Gastrocnemius medialis (tissue), 4 donors: Measurements from ENCODE around the gene OGDH. TPM values are rescaled to one million over a fixed set of nuclear protein-coding genes. Genes with fewer than 3 reads are reported as not detected.
"Not testable (repeated sequence)": the region's sequence is repeated elsewhere in the genome, so short reads cannot be mapped to it uniquely, and the experiment has no call there.

ENCODE experiments used
- ATAC-seq, 2 donors: fragments of 150-250 bp; one replicate each; pipeline ENCODE4 v1.9.1; 2016
- DNase-seq, 2 donors: peaks; one replicate each; pipeline ENCODE4 v3.0.0-alpha.2; 2019
- H3K27ac ChIP-seq, 4 donors: fragments of 200-600 bp; sonication (generic); 1 replicate in 1 of 4; 2 replicates in 3 of 4; pipeline ENCODE4 v1.5.1; 2016 to 2018; ENCODE audit warnings: mild to moderate bottlenecking in 2 of 4, moderate library complexity in 1 of 4
- H3K27me3 ChIP-seq, 3 donors: fragments of 200-600 bp; sonication (generic) in 2 of 3; 1 replicate in 1 of 3; 2 replicates in 2 of 3; pipeline versions ENCODE4 v1.5.1 to v1.6.0; 2016 to 2019; ENCODE audit warnings: mild to moderate bottlenecking in 1 of 3, moderate library complexity in 1 of 3
- H3K36me3 ChIP-seq, 2 donors: fragments of 200-600 bp; sonication (generic) in 1 of 2; one replicate each; pipeline ENCODE4 v1.5.1; 2017 to 2018
- H3K4me1 ChIP-seq, 2 donors: fragments of 200-600 bp; sonication (generic) in 1 of 2; one replicate each; pipeline ENCODE4 v1.5.1; 2016 to 2017; ENCODE audit warnings: mild to moderate bottlenecking in 2 of 2
- H3K4me3 ChIP-seq, 4 donors: fragments of 200-600 bp; sonication (generic) in 3 of 4; 1 replicate in 1 of 4; 2 replicates in 3 of 4; pipeline ENCODE4 v1.5.1; 2016 to 2019; ENCODE audit warnings: mild to moderate bottlenecking in 2 of 4
- H3K9me3 ChIP-seq, 3 donors: fragments of 200-600 bp; sonication (generic) in 2 of 3; 1 replicate in 1 of 3; 2 replicates in 2 of 3; pipeline ENCODE4 v1.5.1; 2016 to 2019
- POLR2A ChIP-seq, 2 donors: fragments of 450-650 bp; IDR thresholded peaks; one replicate each; pipeline ENCODE4 v1.6.1; 2017; ENCODE audit warnings: antibody characterized with exemption in 2 of 2, mild to moderate bottlenecking in 2 of 2, moderate library complexity in 2 of 2
- in situ Hi-C, 4 donors: fragments of 200-750 bp; cut with MboI; loops; one replicate each; pipeline versions ENCODE4 v1.15.0 to v1.8.0; 2017; ENCODE audit warnings: low sequenced_read_pairs in 4 of 4
- intact Hi-C: fragments of 100-400 bp; cut with DNase I; formaldehyde crosslinking; loops from one replicate; pipeline ENCODE4 v1.15.1; 2023; ENCODE audit warnings: low total_unique reads
- total RNA-seq, 4 donors: library from RNA; depleted of rRNA; stranded (reverse); fragments of >200 nt; gene quantifications; one replicate each; pipeline versions ENCODE4 v1.1.0 to v1.2.3, GENCODE V29; 2016
- TF ChIP-seq, protein P1 (sequence below), 5 experiments: fragments of 450-650 bp in 3 of 5; fragments of 200-600 bp in 2 of 5; sonication (generic) in 2 of 5; IDR thresholded peaks in 4 of 5; conservative IDR thresholded peaks in 1 of 5; 1 replicate in 4 of 5; 2 replicates in 1 of 5; pipeline ENCODE4 v1.5.1; 2016 to 2019; ENCODE audit warnings: antibody characterized with exemption in 5 of 5, mild to moderate bottlenecking in 3 of 5, moderate library complexity in 3 of 5

OGDH gene
- total RNA-seq, 4 donors from 2014 or later, result 224 to 462 (median 396) TPM

DNA sequence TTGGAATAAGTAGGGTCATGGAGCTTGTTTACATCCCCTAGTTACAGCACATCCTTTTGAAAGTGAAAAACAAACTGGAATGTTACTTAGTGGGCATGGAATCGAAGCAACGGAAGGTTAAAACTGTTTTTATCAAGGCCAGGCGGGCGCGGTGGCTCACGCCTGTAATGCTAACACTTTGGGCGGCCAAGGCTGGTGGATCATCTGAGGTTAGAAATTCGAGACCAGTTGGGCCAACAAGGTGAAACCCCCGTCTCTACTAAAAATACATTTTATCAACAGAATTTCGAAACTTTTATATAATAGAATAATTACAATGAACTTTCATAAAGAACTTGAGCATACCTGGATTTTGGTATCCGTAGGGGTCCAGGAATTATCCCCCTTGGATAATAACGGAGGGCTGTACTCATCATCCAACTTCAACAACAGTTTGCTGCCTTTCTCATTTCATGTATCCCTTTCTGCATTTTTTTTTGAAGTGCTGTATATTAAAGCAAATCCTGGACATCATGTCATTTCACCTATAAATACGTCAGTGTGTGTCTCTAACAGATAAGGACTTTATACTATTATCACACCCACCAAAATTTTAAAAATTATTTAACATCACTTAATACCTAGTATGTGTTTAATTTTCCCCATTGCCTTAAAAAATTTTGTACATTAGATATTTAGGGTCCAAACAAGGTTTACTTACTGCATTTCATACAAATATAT is 23.1 kb upstream of the OGDH start:
- Histone ChIP-seq H3K36me3 (peaks cover 0 to 24% of the 10 kb centered on the region in 2 donors), H3K4me3 (peak overlapping the region; percentile 67 to 98 (median 81)), H3K4me1 (peaks cover 14 to 30% of the 10 kb centered on the region in 2 donors), H3K27me3 (no peaks in the 10 kb centered on the region), H3K27ac (peak overlapping the region; percentile 95 to 98 (median 97)), H3K9me3 (no peaks in the 10 kb centered on the region)
- ATAC-seq (no peak), DNase-seq (no peak)
- TF ChIP-seq POLR2A (IDR thresholded peaks at IDR 0.05), result no peak
- TF ChIP-seq, protein P1, sequence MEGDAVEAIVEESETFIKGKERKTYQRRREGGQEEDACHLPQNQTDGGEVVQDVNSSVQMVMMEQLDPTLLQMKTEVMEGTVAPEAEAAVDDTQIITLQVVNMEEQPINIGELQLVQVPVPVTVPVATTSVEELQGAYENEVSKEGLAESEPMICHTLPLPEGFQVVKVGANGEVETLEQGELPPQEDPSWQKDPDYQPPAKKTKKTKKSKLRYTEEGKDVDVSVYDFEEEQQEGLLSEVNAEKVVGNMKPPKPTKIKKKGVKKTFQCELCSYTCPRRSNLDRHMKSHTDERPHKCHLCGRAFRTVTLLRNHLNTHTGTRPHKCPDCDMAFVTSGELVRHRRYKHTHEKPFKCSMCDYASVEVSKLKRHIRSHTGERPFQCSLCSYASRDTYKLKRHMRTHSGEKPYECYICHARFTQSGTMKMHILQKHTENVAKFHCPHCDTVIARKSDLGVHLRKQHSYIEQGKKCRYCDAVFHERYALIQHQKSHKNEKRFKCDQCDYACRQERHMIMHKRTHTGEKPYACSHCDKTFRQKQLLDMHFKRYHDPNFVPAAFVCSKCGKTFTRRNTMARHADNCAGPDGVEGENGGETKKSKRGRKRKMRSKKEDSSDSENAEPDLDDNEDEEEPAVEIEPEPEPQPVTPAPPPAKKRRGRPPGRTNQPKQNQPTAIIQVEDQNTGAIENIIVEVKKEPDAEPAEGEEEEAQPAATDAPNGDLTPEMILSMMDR (IDR thresholded peaks at IDR 0.05 in 4 of 5, conservative IDR thresholded peaks at IDR 0.05 in 1 of 5), result no peak
- intact Hi-C loops, result loop anchor here (2.0 to 10.0 kb wide), 5 partner anchors 164 to 531 kb away; partner anchors contain the start of genes CCM2, PGAM2, PPIA and TBRG4
- in situ Hi-C loops, result loop anchor here (5.0 to 25.0 kb wide), 7 partner anchors 129 to 529 kb away; partner anchors contain the start of genes TBRG4 (in 4 of the 4) and H2AZ2 (in 2 of the 4)

DNA sequence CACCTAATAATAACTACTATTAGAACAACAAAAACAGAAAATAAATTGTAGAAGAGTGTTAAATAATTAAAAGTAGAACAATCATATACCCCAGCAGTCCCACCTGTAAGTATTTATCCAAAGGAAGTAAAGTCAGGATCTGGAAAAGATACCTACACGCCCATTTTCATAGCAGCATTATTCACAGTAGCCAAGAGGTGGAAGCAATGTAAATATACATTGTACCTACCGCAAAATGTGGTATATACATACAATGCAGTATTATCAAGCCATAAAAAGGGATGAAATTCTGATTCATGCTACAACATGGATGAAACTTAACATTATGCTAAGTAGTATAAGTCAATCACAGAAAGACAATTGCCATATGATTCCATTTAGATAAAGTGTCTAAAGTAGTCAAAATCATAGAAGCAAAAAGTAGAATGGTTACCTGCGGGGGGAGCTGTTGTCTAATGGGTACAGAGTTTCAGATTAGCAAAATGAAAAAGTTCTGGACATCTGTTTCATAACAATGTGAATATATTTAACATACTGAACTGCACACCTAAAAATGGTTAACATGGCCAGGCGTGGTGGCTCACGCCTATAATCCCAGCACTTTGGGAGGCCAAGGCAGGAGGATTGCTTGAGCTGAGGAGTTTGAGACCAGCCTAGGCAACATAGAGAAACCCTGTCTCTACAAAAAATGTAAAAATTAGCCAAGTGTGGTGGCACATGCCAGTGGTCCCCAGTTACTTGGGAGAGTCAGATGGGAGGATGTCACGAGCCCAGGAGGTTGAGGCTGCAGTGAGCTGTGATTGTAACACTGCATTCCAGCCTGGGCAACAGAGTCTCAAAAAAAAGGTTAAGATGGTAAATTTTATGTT is 18.4 kb upstream of the OGDH start:
- ATAC-seq (peak; percentile 84 to 88), DNase-seq (no peak)
- Histone ChIP-seq H3K4me3 (no peak overlapping the region), H3K27me3 (no peaks in the 10 kb centered on the region), H3K27ac (peak overlapping the region in 2 of 4 donors; percentile 17 to 41), H3K4me1 (peaks cover 0 to 9% of the 10 kb centered on the region in 2 donors), H3K9me3 (no peaks in the 10 kb centered on the region), H3K36me3 (no peaks in the 10 kb centered on the region)
- intact Hi-C loops (loop anchor here (5.0 to 10.0 kb wide), 2 partner anchors 334 to 527 kb away; partner anchors contain the start of gene TBRG4), in situ Hi-C loops (loop anchor here (10.0 to 25.0 kb wide), 6 partner anchors 124 to 524 kb away; partner anchors contain the start of genes TBRG4 (in 4 of the 4) and H2AZ2 (in 1 of the 4))
- TF ChIP-seq, protein P1 (IDR thresholded peaks at IDR 0.05 in 4 of 5, conservative IDR thresholded peaks at IDR 0.05 in 1 of 5), result peak; percentile 58 to 77 (median 68)
- no peak for TF ChIP-seq POLR2A (IDR thresholded peaks at IDR 0.05)

DNA sequence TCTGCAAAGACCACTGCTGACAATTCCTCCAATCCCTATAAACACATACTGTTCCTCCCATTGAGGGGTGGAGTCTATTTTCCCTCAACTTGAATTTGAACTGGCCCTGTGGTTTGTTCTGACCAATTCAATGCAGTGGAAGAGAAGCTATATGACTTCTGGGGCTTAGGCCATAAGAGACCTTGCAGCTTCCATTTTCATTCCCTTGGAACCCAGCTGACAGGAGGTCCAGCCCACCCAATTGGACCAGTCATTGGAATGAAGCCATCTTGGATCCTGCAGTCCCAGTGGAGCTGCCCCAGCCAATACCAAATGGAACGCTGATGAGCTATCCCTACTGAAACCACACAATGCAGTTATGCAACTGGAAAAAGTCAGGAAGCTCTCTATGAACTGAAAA is 15.5 kb upstream of the OGDH start:
- in situ Hi-C loops (loop anchor here (5.0 to 25.0 kb wide), 6 partner anchors 121 to 521 kb away; partner anchors contain the start of genes TBRG4 (in 4 of the 4) and H2AZ2 (in 1 of the 4)), intact Hi-C loops (no loop called here)
- ATAC-seq, result no peak
- no peak overlapping the region for H3K4me3 ChIP-seq
- peaks cover 4 to 11% of the 10 kb centered on the region in 2 donors for H3K4me1 ChIP-seq
- no peaks in the 10 kb centered on the region for H3K36me3 ChIP-seq
- no peaks in the 10 kb centered on the region for H3K27me3 ChIP-seq
- TF ChIP-seq, protein P1 (IDR thresholded peaks at IDR 0.05 in 4 of 5, conservative IDR thresholded peaks at IDR 0.05 in 1 of 5), result no peak
- no peak for TF ChIP-seq POLR2A (IDR thresholded peaks at IDR 0.05)
- H3K9me3 ChIP-seq, result no peaks in the 10 kb centered on the region
- DNase-seq, result no peak
- no peak overlapping the region for H3K27ac ChIP-seq

DNA sequence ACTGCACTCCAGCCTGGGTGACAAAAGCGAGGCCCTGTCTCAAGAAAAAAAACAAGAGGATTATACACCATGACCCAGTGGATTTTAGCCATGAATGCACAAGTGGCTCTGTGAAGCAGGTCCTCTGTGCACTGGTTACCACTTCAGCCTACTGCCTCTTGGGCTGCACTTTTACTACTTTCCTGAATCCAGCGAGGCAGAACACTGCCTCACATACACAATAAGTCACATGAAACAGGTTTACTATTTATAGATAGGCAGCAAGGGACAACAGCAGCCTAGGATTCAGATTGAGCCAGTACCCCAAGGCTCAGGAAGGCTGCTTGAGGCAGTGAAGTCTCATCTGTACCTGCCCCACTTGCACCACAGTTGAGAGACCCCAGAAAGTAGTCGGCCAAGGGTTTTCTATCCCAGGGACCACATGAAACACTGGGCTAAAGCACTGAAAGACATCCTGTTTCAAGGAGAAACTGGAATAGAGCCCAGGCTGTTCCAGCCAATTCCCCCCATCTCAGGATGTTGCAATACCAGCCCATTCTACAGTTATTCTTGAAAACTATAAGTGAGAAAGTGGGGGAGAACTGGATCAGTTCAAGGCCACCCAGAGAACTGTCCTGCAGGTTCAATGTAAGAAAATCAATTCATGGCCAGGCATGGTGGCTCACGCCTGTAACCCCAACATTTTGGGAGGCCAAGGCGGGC is 10.3 kb upstream of the OGDH start:
- DNase-seq (peak in 1 of 2 donors; percentile 56), ATAC-seq (peak; percentile 98 to 99)
- in situ Hi-C loops (loop anchor here (10.0 to 25.0 kb wide), 5 partner anchors 116 to 516 kb away; partner anchors contain the start of genes TBRG4 (in 4 of the 4) and H2AZ2 (in 1 of the 4)), intact Hi-C loops (no loop called here)
- Histone ChIP-seq H3K36me3 (no peaks in the 10 kb centered on the region), H3K4me3 (no peak overlapping the region), H3K27ac (peak overlapping the region; percentile 77 to 88 (median 83)), H3K9me3 (no peaks in the 10 kb centered on the region), H3K27me3 (no peaks in the 10 kb centered on the region), H3K4me1 (peaks cover 10 to 15% of the 10 kb centered on the region in 2 donors)
- peak; percentile 53 to 57 for TF ChIP-seq POLR2A (IDR thresholded peaks at IDR 0.05)
- TF ChIP-seq, protein P1 (IDR thresholded peaks at IDR 0.05 in 4 of 5, conservative IDR thresholded peaks at IDR 0.05 in 1 of 5), result no peak

DNA sequence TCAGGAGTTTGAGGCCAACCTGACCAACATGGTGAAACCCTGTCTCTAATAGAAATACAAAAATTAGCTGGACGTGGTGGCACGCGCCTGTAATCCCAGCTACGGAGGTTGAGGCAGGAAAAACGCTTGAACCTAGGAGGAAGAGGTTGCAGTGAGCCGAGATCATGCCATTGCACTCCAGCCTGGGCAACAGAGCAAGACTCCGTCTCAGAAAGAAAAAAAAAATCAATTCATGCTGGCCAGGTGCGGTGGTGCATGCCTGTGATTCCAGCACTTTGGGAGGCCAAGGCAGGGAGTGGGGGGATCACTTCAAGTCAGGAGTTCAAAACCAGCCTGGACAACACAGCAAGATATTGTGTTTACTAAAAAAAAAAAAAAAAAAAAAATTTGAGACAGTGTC is 9.2 kb upstream of the OGDH start:
- H3K27ac ChIP-seq, H3K9me3 ChIP-seq, intact Hi-C loops, H3K27me3 ChIP-seq, H3K36me3 ChIP-seq, ATAC-seq, DNase-seq, H3K4me3 ChIP-seq: not testable (repeated sequence)
- peaks cover 10 to 15% of the 10 kb centered on the region in 2 donors for H3K4me1 ChIP-seq
- in situ Hi-C loops, result loop anchor here (10.0 to 25.0 kb wide), 5 partner anchors 115 to 515 kb away; partner anchors contain the start of genes TBRG4 (in 4 of the 4) and H2AZ2 (in 1 of the 4)
